K562 (cell line): Measurements from ENCODE around the gene PRMT7. TPM values are rescaled to one million over a fixed set of nuclear protein-coding genes. Genes with fewer than 3 reads are reported as not detected.

ENCODE experiments used
- ATAC-seq: fragments of 200-7000 bp; cut with Tn5 transposase; 3 replicates; pipeline ENCODE4 v1.9.1; 2020; ENCODE audit warnings: moderate library complexity
- BruUV-seq: library from RNA; stranded (reverse); fragments of 400-500 nt; replicated peaks from 2 replicates; lab custom pipeline; 2021; lab: Mats Ljungman, UMichigan
- CTCF ChIA-PET: fragments of 300-600 bp; formaldehyde crosslinking; extraction: SDS; loops from one replicate; lab custom pipeline; 2021; ENCODE audit warnings: low intra/inter-chr PET ratio; lab: Yijun Ruan, JAX
- POLR2A ChIA-PET: fragments of 300-600, 350-650 bp; sonication (Branson Sonifier 250); formaldehyde crosslinking; extraction: SDS; loops from one replicate; lab custom pipeline; 2021; ENCODE audit warnings: antibody characterized with exemption, inconsistent platforms; lab: Yijun Ruan, JAX
- DNase-seq, 4 experiments: peaks; one replicate each; pipeline versions ENCODE4 v3.0.0 to v3.0.0-alpha.2; 2011 to 2018; ENCODE audit warnings: low spot score in 3 of 4, mixed read lengths in 3 of 4; ENCODE audit errors: extremely low read depth in 1 of 4
- FAIRE-seq: peaks from 2 replicates; lab custom pipeline; 2011; peaks lifted over from hg19 to GRCh38; lab: Jason Lieb, UNC
- H2AFZ ChIP-seq: 2 replicates; pipeline ENCODE4 v1.6.0; 2011; ENCODE audit warnings: low read depth, low read length, control low read depth, inconsistent platforms
- H3K27ac ChIP-seq: fragments of 200-600 bp; 3 replicates; pipeline ENCODE4 v1.8.0; 2011; ENCODE audit warnings: low read depth, mild to moderate bottlenecking, control low read depth, inconsistent platforms, low read length, moderate library complexity, mixed read lengths; ENCODE audit errors: extremely low read depth
- H3K27me3 ChIP-seq, 2 experiments: fragments of 300-600 bp in 1 of 2; 2 replicates in 1 of 2; 3 replicates in 1 of 2; pipeline versions ENCODE4 v1.6.0 to v1.8.0; 2011; ENCODE audit warnings: inconsistent platforms in 2 of 2, low read length in 2 of 2, mild to moderate bottlenecking in 1 of 2, mixed read lengths in 1 of 2, moderate library complexity in 1 of 2; ENCODE audit not compliant: control insufficient read depth in 2 of 2, insufficient read depth in 2 of 2
- H3K36me3 ChIP-seq: fragments of 300-600 bp; 3 replicates; pipeline ENCODE4 v1.8.0; 2011; ENCODE audit warnings: mild to moderate bottlenecking, low read length, inconsistent platforms; ENCODE audit not compliant: control insufficient read depth, insufficient read depth
- H3K4me1 ChIP-seq, 2 experiments: fragments of 200-600 bp in 1 of 2; replicated peaks in 1 of 2; 2 replicates in 1 of 2; 3 replicates in 1 of 2; pipeline versions ENCODE4 v1.5.1 to v1.8.0; 2011; ENCODE audit warnings: inconsistent platforms in 2 of 2, low read length in 2 of 2, mild to moderate bottlenecking in 1 of 2, mixed read lengths in 1 of 2, moderate library complexity in 1 of 2; ENCODE audit not compliant: control insufficient read depth in 2 of 2, insufficient read depth in 2 of 2
- H3K4me2 ChIP-seq: 2 replicates; pipeline ENCODE4 v1.6.1; 2011; ENCODE audit warnings: low read length, control low read depth, inconsistent platforms, mixed read lengths; ENCODE audit not compliant: insufficient read depth
- H3K4me3 ChIP-seq: fragments of 200-600 bp; sonication (generic), shearing (Covaris generic); 2 replicates; pipeline ENCODE4 v1.5.1; 2016; ENCODE audit warnings: control low read depth, inconsistent platforms
- H3K79me2 ChIP-seq: fragments of 200-600 bp; 3 replicates; pipeline ENCODE4 v1.8.0; 2011; ENCODE audit warnings: low read length, inconsistent platforms; ENCODE audit not compliant: control insufficient read depth, insufficient read depth
- H3K9ac ChIP-seq, 2 experiments: 2 replicates each; pipeline versions ENCODE4 v1.6.0 to v1.6.1; 2011; ENCODE audit warnings: low read depth in 2 of 2, low read length in 2 of 2, control low read depth in 1 of 2, inconsistent platforms in 1 of 2, mild to moderate bottlenecking in 1 of 2, mixed read lengths in 1 of 2; ENCODE audit not compliant: insufficient read depth in 1 of 2
- H3K9me1 ChIP-seq: one replicate; pipeline ENCODE4 v1.6.0; 2011; ENCODE audit warnings: inconsistent platforms, mild to moderate bottlenecking, low read length, moderate library complexity; ENCODE audit not compliant: control insufficient read depth, insufficient read depth
- H3K9me3 ChIP-seq: replicated peaks from 2 replicates; pipeline ENCODE4 v1.5.1; 2011; ENCODE audit warnings: low read depth, low read length, inconsistent platforms; ENCODE audit not compliant: control insufficient read depth, insufficient read depth
- H4K20me1 ChIP-seq: replicated peaks from 2 replicates; pipeline ENCODE4 v1.6.1; 2011; ENCODE audit warnings: low read length, inconsistent platforms, mixed read lengths; ENCODE audit not compliant: control insufficient read depth, insufficient read depth
- EHMT2 ChIP-seq: fragments of 450-650 bp; IDR thresholded peaks from 2 replicates; pipeline ENCODE4 v1.6.1; 2018; ENCODE audit warnings: antibody characterized with exemption
- ELF1 ChIP-seq: fragments of 200-800 bp; sonication (Bioruptor generic); IDR thresholded peaks from 2 replicates; pipeline ENCODE4 v1.6.1; 2016; ENCODE audit warnings: missing genetic modification characterization, missing compliant biosample characterization
- OTX1 ChIP-seq: fragments of 450-650 bp; formaldehyde crosslinking; IDR thresholded peaks from 2 replicates; pipeline ENCODE4 v1.4.0; 2022; ENCODE audit warnings: mild to moderate bottlenecking
- POLR3G ChIP-seq: IDR thresholded peaks from 2 replicates; pipeline ENCODE4 v1.6.1; 2011; ENCODE audit not compliant: insufficient read length, insufficient replicate concordance; ENCODE audit errors: extremely low read depth
- PYGO2 ChIP-seq: fragments of 450-650 bp; IDR thresholded peaks from 2 replicates; pipeline ENCODE4 v1.6.1; 2016; ENCODE audit warnings: mild to moderate bottlenecking, missing genetic modification characterization, moderate library complexity, missing compliant biosample characterization
- RAD51 ChIP-seq: fragments of 450-650 bp; IDR thresholded peaks from 2 replicates; pipeline ENCODE4 v1.7.1; 2016; ENCODE audit warnings: low read depth, mild to moderate bottlenecking, borderline replicate concordance
- RBM17 ChIP-seq: fragments of 200-400 bp; formaldehyde crosslinking; IDR thresholded peaks from 2 replicates; pipeline ENCODE4 v1.6.1; 2017; ENCODE audit warnings: low read depth, mild to moderate bottlenecking, low read length, borderline replicate concordance
- SMC3 ChIP-seq: conservative IDR thresholded peaks from 2 replicates; pipeline ENCODE4 v1.6.1; 2011; ENCODE audit warnings: low read depth, low read length, improper control_type of control experiment; ENCODE audit not compliant: insufficient read depth
- SUPT5H ChIP-seq: fragments of 450-650 bp; IDR thresholded peaks from 2 replicates; pipeline ENCODE4 v1.6.1; 2016
- TCF7 ChIP-seq: sonication (generic); IDR thresholded peaks from 2 replicates; pipeline ENCODE4 v1.6.1; 2016; ENCODE audit warnings: antibody characterized with exemption, borderline replicate concordance
- ZNF347 ChIP-seq: fragments of 450-650 bp; formaldehyde crosslinking; IDR thresholded peaks from 2 replicates; pipeline ENCODE4 v1.4.0; 2020; ENCODE audit warnings: low read depth, mild to moderate bottlenecking, moderate library complexity
- ZSCAN32 ChIP-seq: fragments of 450-650 bp; formaldehyde crosslinking; IDR thresholded peaks from 2 replicates; pipeline ENCODE4 v1.4.0; 2020; ENCODE audit warnings: mild to moderate bottlenecking, moderate library complexity
- WGBS: fragments of 100-300 bp; shearing (Covaris generic); methylation state at CpG from one replicate; pipeline ENCODE4 v1.1.6; 2016; ENCODE audit warnings: low coverage, mixed read lengths; ENCODE audit not compliant: insufficient coverage; ENCODE audit errors: missing lambda C conversion rate; 5-methylcytosine and 5-hydroxymethylcytosine counted together
- in situ Hi-C: fragments of 300-500 bp; cut with MboI; formaldehyde crosslinking; loops from 4 replicates; pipeline ENCODE4 v1.15.0; 2018; ENCODE audit warnings: inconsistent platforms, mixed read lengths
- intact Hi-C: fragments of 100-400 bp; cut with micrococcal nuclease; formaldehyde crosslinking; loops from 2 replicates; pipeline ENCODE4 v1.14.2; 2022
- polyA plus RNA-seq, 8 experiments: library from polyadenylated mRNA; depleted of rRNA in 4 of 8; stranded (reverse) in 5 of 8; unstranded in 3 of 8; fragments of >200 nt; fragmentation: Nextera tagmentation in 2 of 8; fragmentation: Illumina TruSeq in 1 of 8; extraction: Ambion mirVana in 2 of 8; extraction: Trizol in 1 of 8; gene quantifications; 2 replicates each; pipeline versions ENCODE4 v1.2.1 to v1.2.3, GENCODE V29; 2011 to 2014; ENCODE audit warnings: inconsistent platforms in 1 of 8, missing spikeins in 1 of 8
- total RNA-seq, 7 experiments: library from RNA; depleted of rRNA in 6 of 7; stranded (reverse); fragments of >200 nt in 6 of 7; fragmentation: Illumina TruSeq in 2 of 7; extraction: Trizol in 2 of 7; gene quantifications; 2 replicates each; pipeline versions ENCODE4 v1.2.1 to v1.2.3, GENCODE V29; 2011 to 2021; ENCODE audit warnings: low replicate concordance in 1 of 7
- TF ChIP-seq, protein P1 (sequence below): fragments of 450-650 bp; IDR thresholded peaks from 2 replicates; pipeline ENCODE4 v1.6.1; 2017; ENCODE audit warnings: antibody characterized with exemption, mild to moderate bottlenecking

Gene PRMT7
- total and polyA plus RNA-seq, 9 of the 15 experiments (the other 6 are each of a cell fraction or from before 2014, with no cell fraction given) = 6.4 to 88.8 (median 73.1) TPM

DNA sequence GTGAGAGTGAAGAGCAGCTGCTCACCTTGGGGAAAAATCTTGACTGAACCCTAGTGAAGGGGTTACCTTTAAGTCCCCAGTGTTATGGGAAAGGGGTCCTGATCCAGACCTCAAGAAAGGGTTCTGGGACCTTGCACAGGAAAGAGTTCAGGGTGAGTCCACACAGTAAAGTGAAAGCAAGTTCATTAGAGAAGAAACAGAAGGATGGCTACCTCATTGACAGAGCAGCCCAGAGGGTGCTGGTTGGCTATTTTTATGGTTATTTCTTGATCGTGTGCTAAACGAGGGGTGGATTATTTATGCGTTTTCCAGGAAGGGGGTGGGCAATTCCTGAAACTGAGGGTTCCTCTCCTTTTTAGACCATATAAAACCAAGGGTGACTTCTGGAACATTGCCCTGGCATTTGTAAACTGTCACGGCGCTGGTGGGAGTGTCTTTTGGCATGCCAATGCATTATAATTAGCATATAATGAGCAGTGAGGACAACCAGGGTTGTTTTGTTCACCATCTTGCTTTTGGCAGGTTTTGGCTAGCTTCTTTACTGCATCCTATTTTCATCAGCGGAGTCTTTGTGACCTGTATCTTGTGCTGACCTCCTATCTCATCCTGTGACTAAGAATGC, 79.0 kb downstream of the PRMT7 start (continued):
- no peak for TF ChIP-seq ELF1 (tag)

DNA sequence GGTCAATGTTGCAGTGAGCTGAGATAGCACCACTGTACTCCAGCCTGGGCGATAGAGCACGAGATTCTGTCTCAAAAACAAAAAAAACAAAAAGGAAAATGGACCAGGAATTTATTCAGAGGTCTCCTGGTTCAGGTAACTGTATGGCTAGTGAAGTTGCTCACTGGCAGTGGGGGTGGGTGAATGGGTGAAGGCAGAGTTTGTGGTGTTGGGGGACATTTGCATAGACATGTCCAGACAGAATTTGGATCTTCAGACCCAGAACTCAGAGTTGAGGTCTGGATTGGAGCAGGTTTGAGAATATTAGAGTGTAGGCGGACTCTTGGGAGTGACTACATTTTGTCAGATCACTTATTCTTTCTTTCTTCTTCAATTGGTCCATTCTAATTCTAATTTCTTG, 82.5 kb downstream of the PRMT7 start:
- 9% methylated on average over 3 of the region's 3 CpGs for WGBS
- Histone ChIP-seq H3K9ac (no peak overlapping the region), H3K4me1 (no peaks in the 10 kb centered on the region), H4K20me1 (no peaks in the 10 kb centered on the region), H3K79me2 (no peaks in the 10 kb centered on the region), H3K27ac (no peak overlapping the region), H3K36me3 (no peaks in the 10 kb centered on the region), H3K9me3 (no peaks in the 10 kb centered on the region), H3K4me2 (no peak overlapping the region), H3K4me3 (no peak overlapping the region), H2AFZ (no peak overlapping the region), H3K9me1 (no peaks in the 10 kb centered on the region), H3K27me3 (peaks cover 5 to 23% of the 10 kb centered on the region in 2 experiments; a peak in 2 of 5 replicates)
- ChIA-PET POLR2A (interaction anchor here (0.9 kb wide), 1 partner anchor 38 kb away, joined by 4 read pairs; no protein-coding TSS in a partner anchor), CTCF (no interaction called here)
- no TSS peak for BruUV-seq
- no peak for DNase-seq
- intact Hi-C loops = loop anchor here (10.0 kb wide), 1 partner anchor 111 kb away; no protein-coding TSS in a partner anchor
- TF ChIP-seq OTX1 = no peak
- TF ChIP-seq PYGO2 = no peak
- TF ChIP-seq, protein P1, sequence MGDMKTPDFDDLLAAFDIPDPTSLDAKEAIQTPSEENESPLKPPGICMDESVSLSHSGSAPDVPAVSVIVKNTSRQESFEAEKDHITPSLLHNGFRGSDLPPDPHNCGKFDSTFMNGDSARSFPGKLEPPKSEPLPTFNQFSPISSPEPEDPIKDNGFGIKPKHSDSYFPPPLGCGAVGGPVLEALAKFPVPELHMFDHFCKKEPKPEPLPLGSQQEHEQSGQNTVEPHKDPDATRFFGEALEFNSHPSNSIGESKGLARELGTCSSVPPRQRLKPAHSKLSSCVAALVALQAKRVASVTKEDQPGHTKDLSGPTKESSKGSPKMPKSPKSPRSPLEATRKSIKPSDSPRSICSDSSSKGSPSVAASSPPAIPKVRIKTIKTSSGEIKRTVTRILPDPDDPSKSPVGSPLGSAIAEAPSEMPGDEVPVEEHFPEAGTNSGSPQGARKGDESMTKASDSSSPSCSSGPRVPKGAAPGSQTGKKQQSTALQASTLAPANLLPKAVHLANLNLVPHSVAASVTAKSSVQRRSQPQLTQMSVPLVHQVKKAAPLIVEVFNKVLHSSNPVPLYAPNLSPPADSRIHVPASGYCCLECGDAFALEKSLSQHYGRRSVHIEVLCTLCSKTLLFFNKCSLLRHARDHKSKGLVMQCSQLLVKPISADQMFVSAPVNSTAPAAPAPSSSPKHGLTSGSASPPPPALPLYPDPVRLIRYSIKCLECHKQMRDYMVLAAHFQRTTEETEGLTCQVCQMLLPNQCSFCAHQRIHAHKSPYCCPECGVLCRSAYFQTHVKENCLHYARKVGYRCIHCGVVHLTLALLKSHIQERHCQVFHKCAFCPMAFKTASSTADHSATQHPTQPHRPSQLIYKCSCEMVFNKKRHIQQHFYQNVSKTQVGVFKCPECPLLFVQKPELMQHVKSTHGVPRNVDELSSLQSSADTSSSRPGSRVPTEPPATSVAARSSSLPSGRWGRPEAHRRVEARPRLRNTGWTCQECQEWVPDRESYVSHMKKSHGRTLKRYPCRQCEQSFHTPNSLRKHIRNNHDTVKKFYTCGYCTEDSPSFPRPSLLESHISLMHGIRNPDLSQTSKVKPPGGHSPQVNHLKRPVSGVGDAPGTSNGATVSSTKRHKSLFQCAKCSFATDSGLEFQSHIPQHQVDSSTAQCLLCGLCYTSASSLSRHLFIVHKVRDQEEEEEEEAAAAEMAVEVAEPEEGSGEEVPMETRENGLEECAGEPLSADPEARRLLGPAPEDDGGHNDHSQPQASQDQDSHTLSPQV = no peak
- TF ChIP-seq TCF7 = no peak
- no peak for TF ChIP-seq POLR3G
- no peak for TF ChIP-seq ZNF347 (CRISPR knock-in tag)
- no peak for TF ChIP-seq SMC3
- TF ChIP-seq SUPT5H = no peak
- TF ChIP-seq EHMT2 = no peak
- TF ChIP-seq RBM17 = no peak
- TF ChIP-seq ZSCAN32 (CRISPR knock-in tag) = no peak
- TF ChIP-seq RAD51 = no peak
- ATAC-seq = no peak
- no peak for FAIRE-seq
- in situ Hi-C loops = no loop called here
